Progenitor cell of endocrine pancreas (in vitro differentiated cells): ENCODE data around the gene PRSS2. TPM values are rescaled to one million over a fixed set of nuclear protein-coding genes. Genes with fewer than 3 reads are reported as not detected.

Experiments used
- DNase-seq: peaks from one replicate; pipeline ENCODE4 v3.0.0; 2021; ENCODE audit warnings: low spot score; ENCODE audit not compliant: unreplicated experiment
- H3K27ac Mint-ChIP-seq: 2 replicates; pipeline ENCODE4 v1.8.0; 2021; ENCODE audit warnings: mild to moderate bottlenecking, moderate library complexity, mixed read lengths
- H3K27me3 Mint-ChIP-seq: 2 replicates; pipeline ENCODE4 v1.8.0; 2021; ENCODE audit warnings: mixed read lengths
- H3K36me3 Mint-ChIP-seq: 2 replicates; pipeline ENCODE4 v1.8.0; 2022; ENCODE audit warnings: mixed read lengths; ENCODE audit not compliant: insufficient read depth
- H3K4me1 Mint-ChIP-seq: 2 replicates; pipeline ENCODE4 v1.8.0; 2021; ENCODE audit warnings: low read depth, mixed read lengths
- H3K4me3 Mint-ChIP-seq: 2 replicates; pipeline ENCODE4 v1.8.0; 2021; ENCODE audit warnings: low read depth, mild to moderate bottlenecking, moderate library complexity, mixed read lengths
- H3K9me3 Mint-ChIP-seq: 2 replicates; pipeline ENCODE4 v1.8.0; 2021; ENCODE audit warnings: low read depth, mixed read lengths
- CTCF ChIP-seq: fragments of 200-600 bp; sonication (generic); IDR thresholded peaks from one replicate; pipeline ENCODE4 v1.5.0; 2021; ENCODE audit warnings: antibody characterized with exemption, mild to moderate bottlenecking; ENCODE audit not compliant: unreplicated experiment
- total RNA-seq: library from RNA; stranded (reverse); gene quantifications from 2 replicates; pipeline ENCODE4 v1.2.1, GENCODE V29; 2021

Gene PRSS2
- total RNA-seq, 1 donor from 2014 or later: 5.3 TPM

- no peak for TF ChIP-seq CTCF
- Mint-ChIP-seq H3K4me3 (no peak overlapping the region), H3K4me1 (peaks cover 3% of the 10 kb centered on the region), H3K27ac (no peak overlapping the region), H3K9me3 (no peaks in the 10 kb centered on the region), H3K27me3 (peaks cover 58% of the 10 kb centered on the region), H3K36me3 (no peaks in the 10 kb centered on the region)
- no peak for DNase-seq
Measured at GRCh38 chr7:142806957-142807356, 36.2 kb downstream of the PRSS2 start.

GRCh38 chr7:142807855-142808460 is 37.2 kb downstream of the PRSS2 start:
- Mint-ChIP-seq H3K9me3 (no peaks in the 10 kb centered on the region), H3K4me1 (peaks cover 8% of the 10 kb centered on the region), H3K27ac (no peak overlapping the region), H3K27me3 (peaks cover 52% of the 10 kb centered on the region), H3K4me3 (no peak overlapping the region), H3K36me3 (no peaks in the 10 kb centered on the region)
- DNase-seq: no peak
- no peak for TF ChIP-seq CTCF

GRCh38 chr7:142808461-142808801 is 37.7 kb downstream of the PRSS2 start:
- Mint-ChIP-seq H3K27ac (no peak overlapping the region), H3K36me3 (no peaks in the 10 kb centered on the region), H3K27me3 (peaks cover 47% of the 10 kb centered on the region), H3K4me3 (no peak overlapping the region), H3K9me3 (no peaks in the 10 kb centered on the region), H3K4me1 (peaks cover 13% of the 10 kb centered on the region)
- TF ChIP-seq CTCF: no peak
- no peak for DNase-seq

- no peak for TF ChIP-seq CTCF
- Mint-ChIP-seq H3K4me1 (peaks cover 16% of the 10 kb centered on the region), H3K9me3 (no peaks in the 10 kb centered on the region), H3K4me3 (no peak overlapping the region), H3K27me3 (peaks cover 44% of the 10 kb centered on the region), H3K27ac (no peak overlapping the region), H3K36me3 (no peaks in the 10 kb centered on the region)
- DNase-seq: no peak
Measured at GRCh38 chr7:142808802-142809583, 38.2 kb downstream of the PRSS2 start.

GRCh38 chr7:142809671-142810070 is 38.9 kb downstream of the PRSS2 start:
- no peak overlapping the region for H3K4me3 Mint-ChIP-seq
- H3K36me3 Mint-ChIP-seq: no peaks in the 10 kb centered on the region
- H3K27me3 Mint-ChIP-seq: peaks cover 38% of the 10 kb centered on the region
- TF ChIP-seq CTCF: no peak
- H3K9me3 Mint-ChIP-seq: no peaks in the 10 kb centered on the region
- H3K27ac Mint-ChIP-seq: no peak overlapping the region
- DNase-seq: no peak
- H3K4me1 Mint-ChIP-seq: peaks cover 22% of the 10 kb centered on the region
